Common myeloid progenitor, CD34-positive (primary cell): ENCODE results near the gene GJD3.

Source experiments
- CTCF ChIA-PET: fragments of 350-600 bp; sonication (Branson Sonifier 250); formaldehyde crosslinking; loops from one replicate; lab custom pipeline; 2021; ENCODE audit warnings: antibody characterized with exemption; lab: Charles Lee
- POLR2A ChIA-PET: fragments of 350-600 bp; sonication (Branson Sonifier 250); formaldehyde crosslinking; loops from one replicate; lab custom pipeline; 2021; ENCODE audit warnings: antibody characterized with exemption; lab: Charles Lee
- DNase-seq, 3 donors: peaks; one replicate each; pipeline versions ENCODE4 v3.0.0 to v3.0.0-alpha.2; 2013
- H3K27ac ChIP-seq, 2 experiments: 1 replicate in 1 of 2; 2 replicates in 1 of 2; pipeline ENCODE4 v1.7.0; 2013; ENCODE audit warnings: inconsistent platforms in 2 of 2, low read length in 2 of 2, mild to moderate bottlenecking in 2 of 2, low read depth in 1 of 2, moderate library complexity in 1 of 2; ENCODE audit not compliant: severe bottlenecking in 2 of 2, insufficient read depth in 1 of 2, poor library complexity in 1 of 2
- H3K27me3 ChIP-seq, 5 experiments: replicated peaks in 2 of 5; 1 replicate in 3 of 5; 2 replicates in 2 of 5; pipeline versions ENCODE4 v1.6.1 to v1.7.0; 2013; ENCODE audit warnings: low read length in 4 of 5, mild to moderate bottlenecking in 2 of 5, moderate library complexity in 2 of 5, inconsistent platforms in 1 of 5; ENCODE audit not compliant: insufficient read depth in 5 of 5, control insufficient read depth in 4 of 5
- H3K36me3 ChIP-seq, 4 experiments: 1 replicate in 2 of 4; 2 replicates in 2 of 4; pipeline versions ENCODE4 v1.6.1 to v1.7.0; 2013; ENCODE audit warnings: low read length in 3 of 4, control low read depth in 1 of 4, mild to moderate bottlenecking in 1 of 4; ENCODE audit not compliant: control insufficient read depth in 4 of 4, insufficient read depth in 4 of 4
- H3K4me1 ChIP-seq, 4 experiments: 1 replicate in 3 of 4; 2 replicates in 1 of 4; pipeline versions ENCODE4 v1.6.1 to v1.7.1; 2013; ENCODE audit warnings: low read length in 3 of 4, mild to moderate bottlenecking in 3 of 4, control low read depth in 1 of 4, inconsistent platforms in 1 of 4, moderate library complexity in 1 of 4; ENCODE audit not compliant: control insufficient read depth in 4 of 4, insufficient read depth in 4 of 4; ENCODE audit errors: control extremely low read depth in 1 of 4
- H3K4me3 ChIP-seq, 7 experiments: 1 replicate in 4 of 7; 2 replicates in 3 of 7; pipeline versions ENCODE4 v1.5.1 to v1.7.0; 2013; ENCODE audit warnings: mild to moderate bottlenecking in 7 of 7, low read length in 6 of 7, moderate library complexity in 6 of 7, inconsistent platforms in 2 of 7, low read depth in 2 of 7, control low read depth in 1 of 7; ENCODE audit not compliant: insufficient read depth in 4 of 7, control insufficient read depth in 1 of 7; ENCODE audit errors: extremely low read depth in 1 of 7
- H3K9me3 ChIP-seq, 5 experiments: 1 replicate in 4 of 5; 2 replicates in 1 of 5; pipeline versions ENCODE4 v1.6.1 to v1.7.1; 2013; ENCODE audit warnings: low read length in 4 of 5, mild to moderate bottlenecking in 2 of 5, inconsistent platforms in 1 of 5, low read depth in 1 of 5, moderate library complexity in 1 of 5; ENCODE audit not compliant: control insufficient read depth in 4 of 5, insufficient read depth in 2 of 5; ENCODE audit errors: control extremely low read depth in 1 of 5
- whole genome bisulfite sequencing: methylation state at CpG from one replicate; pipeline ENCODE4 v1.1.5; 2013; ENCODE audit not compliant: insufficient coverage; 5-methylcytosine and 5-hydroxymethylcytosine counted together

Gene GJD3

DNA sequence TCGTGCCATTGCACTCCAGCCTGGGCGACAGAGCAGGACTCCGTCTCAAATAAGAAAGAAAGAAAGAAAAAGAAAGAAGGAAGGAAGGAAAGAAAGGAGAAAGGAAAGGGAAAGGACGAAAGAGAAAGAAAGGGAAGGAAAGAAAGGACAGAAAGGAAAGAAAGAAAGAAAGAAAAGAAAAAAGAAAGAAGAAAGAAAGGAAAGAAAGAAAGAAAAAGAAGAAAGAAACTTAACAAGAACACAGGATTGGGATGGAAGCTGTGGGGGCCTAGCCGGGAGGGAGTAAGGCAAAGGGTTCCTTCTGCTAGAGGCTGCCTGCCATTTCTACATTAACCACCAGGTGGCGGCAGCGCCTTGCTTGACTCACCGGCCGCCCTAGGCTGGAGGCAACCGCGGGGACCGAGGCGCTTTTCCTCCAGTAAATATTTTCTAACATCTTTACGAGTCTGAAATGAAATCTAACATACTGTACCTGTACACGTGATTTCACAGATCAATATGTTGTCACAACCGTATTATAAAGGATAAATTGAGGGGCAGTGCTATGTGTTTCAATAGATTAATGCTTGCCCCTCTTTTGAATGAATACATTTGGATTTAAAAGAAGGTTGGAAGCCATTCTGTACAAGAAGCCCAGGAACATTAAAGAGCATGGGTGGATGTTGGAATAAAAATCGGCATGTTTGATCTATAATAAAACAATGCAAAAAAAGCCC lies 6.1 kb downstream of the GJD3 start:
- peak overlapping the region in 3 of 7 experiments; percentile 26 to 61 (median 59) for H3K4me3 ChIP-seq
- WGBS = 18% methylated on average over 16 of the region's 17 CpGs
- DNase-seq = peak; percentile 82 to 92 (median 87)
- peaks cover 3 to 29% (median 22%) of the 10 kb centered on the region in 4 experiments for H3K4me1 ChIP-seq
- POLR2A ChIA-PET = interaction anchor here (0.8 kb wide), 1 partner anchor 10 kb away, joined by 3 read pairs; no protein-coding TSS in a partner anchor
- peaks cover 0 to 29% (median 17%) of the 10 kb centered on the region in 4 experiments for H3K36me3 ChIP-seq
- peaks cover 0 to 23% (median 0%) of the 10 kb centered on the region in 5 experiments for H3K27me3 ChIP-seq
- no peaks in the 10 kb centered on the region for H3K9me3 ChIP-seq
- no peak overlapping the region for H3K27ac ChIP-seq
- CTCF ChIA-PET = interaction anchor here (0.6 to 32.6 kb wide), 15 partner anchors 9 to 203 kb away, joined by 3 to 1388 read pairs (median 5); partner anchors contain the start of genes CDC6, RARA and WIPF2

GRCh38 chr17:40356990-40357881 lies 7.3 kb downstream of the GJD3 start:
- Histone ChIP-seq H3K27ac (no peak overlapping the region), H3K9me3 (no peaks in the 10 kb centered on the region), H3K4me1 (peaks cover 3 to 33% (median 23%) of the 10 kb centered on the region in 4 experiments), H3K4me3 (no peak overlapping the region), H3K27me3 (peaks cover 0 to 20% (median 0%) of the 10 kb centered on the region in 5 experiments), H3K36me3 (peaks cover 0 to 37% (median 20%) of the 10 kb centered on the region in 4 experiments)
- POLR2A ChIA-PET = interaction anchor here (0.8 kb wide), 1 partner anchor 12 kb away, joined by 3 read pairs; no protein-coding TSS in a partner anchor
- CTCF ChIA-PET = interaction anchor here (0.5 to 32.6 kb wide), 13 partner anchors 8 to 202 kb away, joined by 3 to 1388 read pairs (median 7); partner anchors contain the start of genes CDC6, RARA, TOP2A and WIPF2
- WGBS = 83% methylated on average over 5 of the region's 19 CpGs
- DNase-seq = no peak

- Histone ChIP-seq H3K4me3 (no peak overlapping the region), H3K36me3 (peaks cover 0 to 48% (median 29%) of the 10 kb centered on the region in 4 experiments), H3K27ac (no peak overlapping the region), H3K4me1 (peaks cover 3 to 41% (median 22%) of the 10 kb centered on the region in 4 experiments), H3K9me3 (no peaks in the 10 kb centered on the region), H3K27me3 (peaks cover 0 to 10% (median 0%) of the 10 kb centered on the region in 5 experiments)
- WGBS = 95% methylated on average over 26 of the region's 33 CpGs
- ChIA-PET POLR2A (no interaction called here), CTCF (interaction anchor here (1.4 to 32.6 kb wide), 6 partner anchors 7 to 62 kb away, joined by 3 to 1388 read pairs (median 10); partner anchors contain the start of genes CDC6, GJD3, RARA and TOP2A)
- DNase-seq = no peak
These were observed 8.5 kb downstream of the GJD3 start for GRCh38 chr17:40355804-40356758.

GRCh38 chr17:40355123-40355803 lies 9.3 kb downstream of the GJD3 start:
- peaks cover 0 to 51% (median 33%) of the 10 kb centered on the region in 4 experiments for H3K36me3 ChIP-seq
- peaks cover 0 to 3% (median 0%) of the 10 kb centered on the region in 5 experiments for H3K27me3 ChIP-seq
- H3K4me3 ChIP-seq = no peak overlapping the region
- H3K4me1 ChIP-seq = peaks cover 3 to 46% (median 22%) of the 10 kb centered on the region in 4 experiments
- H3K27ac ChIP-seq = no peak overlapping the region
- ChIA-PET POLR2A (interaction anchor here (0.8 to 3.6 kb wide), 9 partner anchors 9 to 178 kb away, joined by 3 to 11 read pairs (median 5); partner anchors contain the start of gene RARA), CTCF (interaction anchor here (0.9 to 32.6 kb wide), 8 partner anchors 10 to 177 kb away, joined by 3 to 1388 read pairs (median 8); partner anchors contain the start of genes CDC6, GJD3 and RARA)
- WGBS = 61% methylated on average over 29 of the region's 29 CpGs
- DNase-seq = peak; percentile 65 to 78 (median 68)
- H3K9me3 ChIP-seq = no peaks in the 10 kb centered on the region

GRCh38 chr17:40354221-40355122 lies 10.1 kb downstream of the GJD3 start:
- ChIA-PET CTCF (interaction anchor here (0.7 to 32.6 kb wide), 12 partner anchors 10 to 199 kb away, joined by 3 to 1388 read pairs (median 4); partner anchors contain the start of genes CDC6, GJD3 and RARA), POLR2A (interaction anchor here (0.8 to 3.6 kb wide), 10 partner anchors 9 to 178 kb away, joined by 3 to 11 read pairs (median 4); partner anchors contain the start of gene RARA)
- no peaks in the 10 kb centered on the region for H3K27me3 ChIP-seq
- DNase-seq = no peak
- no peak overlapping the region for H3K4me3 ChIP-seq
- H3K27ac ChIP-seq = no peak overlapping the region
- H3K36me3 ChIP-seq = peaks cover 0 to 59% (median 40%) of the 10 kb centered on the region in 4 experiments
- peaks cover 3 to 50% (median 22%) of the 10 kb centered on the region in 4 experiments for H3K4me1 ChIP-seq
- no peaks in the 10 kb centered on the region for H3K9me3 ChIP-seq
- WGBS = 96% methylated on average over 28 of the region's 30 CpGs
